HCT116 (cell line): Measurements from ENCODE around the gene AURKA. TPM values are rescaled to one million over a fixed set of nuclear protein-coding genes. Genes with fewer than 3 reads are reported as not detected.

Experiments
- ATAC-seq: fragments of 200-7000 bp; cut with Tn5 transposase; 2 replicates; pipeline ENCODE4 v1.9.1; 2020; ENCODE audit warnings: mild to moderate bottlenecking, moderate library complexity
- BruUV-seq: library from RNA; stranded (reverse); fragments of 400-500 nt; replicated peaks from 2 replicates; lab custom pipeline; 2021; lab: Mats Ljungman, UMichigan
- CTCF ChIA-PET: fragments of 300-600 bp; sonication (Branson Sonifier 250); formaldehyde crosslinking; loops from one replicate; lab custom pipeline; 2021; ENCODE audit warnings: antibody characterized with exemption; lab: Charles Lee
- POLR2A ChIA-PET: fragments of 300-600, 350-600 bp; sonication (Branson Sonifier 250); formaldehyde crosslinking; loops from one replicate; lab custom pipeline; 2021; ENCODE audit warnings: antibody characterized with exemption; lab: Charles Lee
- RAD21 ChIA-PET, 2 experiments: fragments of 300-600 bp; sonication (Branson Sonifier 250); formaldehyde crosslinking; loops; one replicate each; lab custom pipeline; 2023; ENCODE audit warnings: low total read pairs in 2 of 2; ENCODE audit not compliant: uncharacterized antibody in 2 of 2, unreplicated experiment in 2 of 2, low non-redundant PET in 1 of 2; lab: Charles Lee
- DNase-seq: peaks from one replicate; pipeline ENCODE4 v3.0.0-alpha.2; 2010; ENCODE audit warnings: low read depth, low spot score
- H2AFZ ChIP-seq: fragments of 200-600 bp; shearing (Covaris generic), sonication (generic); 2 replicates; pipeline ENCODE4 v1.6.1; 2017; ENCODE audit warnings: low read depth, mixed run types, mixed read lengths, antibody characterized with exemption, low read length; ENCODE audit not compliant: poor library complexity, severe bottlenecking
- H3K27ac ChIP-seq: 2 replicates; pipeline ENCODE4 v1.5.1; 2012; ENCODE audit warnings: low read depth, low read length
- H3K27me3 ChIP-seq: fragments of 200-600 bp; sonication (generic); 2 replicates; pipeline ENCODE4 v1.6.1; 2016; ENCODE audit warnings: mixed run types, low read length, mixed read lengths; ENCODE audit not compliant: insufficient read depth
- H3K36me3 ChIP-seq, 2 experiments: fragments of 200-500 bp in 1 of 2; fragments of 200-600 bp in 1 of 2; sonication (Bioruptor generic) in 1 of 2; sonication (generic) in 1 of 2; 2 replicates each; pipeline versions ENCODE4 v1.5.1 to v1.6.1; 2014 to 2016; ENCODE audit warnings: low read length in 2 of 2, inconsistent platforms in 1 of 2, mixed read lengths in 1 of 2, mixed run types in 1 of 2; ENCODE audit not compliant: insufficient read depth in 2 of 2, control insufficient read depth in 1 of 2
- H3K4me1 ChIP-seq, 2 experiments: fragments of 200-600 bp in 1 of 2; sonication (generic) in 1 of 2; 2 replicates each; pipeline versions ENCODE4 v1.5.1 to v1.6.1; 2012 to 2017; ENCODE audit warnings: low read length in 2 of 2, inconsistent platforms in 1 of 2, mild to moderate bottlenecking in 1 of 2, mixed read lengths in 1 of 2, mixed run types in 1 of 2, moderate library complexity in 1 of 2; ENCODE audit not compliant: insufficient read depth in 2 of 2, control insufficient read depth in 1 of 2
- H3K4me2 ChIP-seq: fragments of 200-600 bp; sonication (generic); 2 replicates; pipeline ENCODE4 v1.6.1; 2017; ENCODE audit warnings: mixed run types, low read length, mixed read lengths
- H3K4me3 ChIP-seq, 2 experiments: fragments of 200-600 bp in 1 of 2; sonication (generic) in 1 of 2; replicated peaks in 1 of 2; 2 replicates each; pipeline ENCODE4 v1.5.1; 2011 to 2016; ENCODE audit warnings: low read length in 2 of 2, control low read depth in 1 of 2, low read depth in 1 of 2, mild to moderate bottlenecking in 1 of 2, mixed read lengths in 1 of 2, mixed run types in 1 of 2
- H3K79me2 ChIP-seq: fragments of 200-600 bp; sonication (generic); 2 replicates; pipeline ENCODE4 v1.6.1; 2017; ENCODE audit warnings: mild to moderate bottlenecking, mixed run types, low read length, moderate library complexity, mixed read lengths; ENCODE audit not compliant: insufficient read depth
- H3K9ac ChIP-seq: fragments of 200-600 bp; sonication (generic); 2 replicates; pipeline ENCODE4 v1.6.1; 2016; ENCODE audit warnings: low read length, mixed read lengths
- H3K9me2 ChIP-seq: fragments of 200-600 bp; sonication (generic), shearing (Covaris generic); 2 replicates; pipeline ENCODE4 v1.6.1; 2017; ENCODE audit warnings: mixed run types, mild to moderate bottlenecking, moderate library complexity; ENCODE audit not compliant: insufficient read depth
- H3K9me3 ChIP-seq, 2 experiments: fragments of 200-500 bp in 1 of 2; fragments of 200-600 bp in 1 of 2; sonication (Bioruptor generic) in 1 of 2; sonication (generic) in 1 of 2; 2 replicates each; pipeline ENCODE4 v1.6.1; 2014 to 2017; ENCODE audit warnings: low read length in 2 of 2, mixed read lengths in 2 of 2, inconsistent platforms in 1 of 2, low read depth in 1 of 2, mild to moderate bottlenecking in 1 of 2, mixed run types in 1 of 2, moderate library complexity in 1 of 2; ENCODE audit not compliant: control insufficient read depth in 1 of 2, insufficient read depth in 1 of 2
- H4K20me1 ChIP-seq: fragments of 200-600 bp; sonication (generic), shearing (Covaris generic); 2 replicates; pipeline ENCODE4 v1.6.1; 2017; ENCODE audit warnings: mixed run types, mild to moderate bottlenecking, moderate library complexity; ENCODE audit not compliant: insufficient read depth
- ATF3 ChIP-seq: IDR thresholded peaks from 2 replicates; pipeline ENCODE4 v1.6.1; 2012
- CBX3 ChIP-seq: IDR thresholded peaks from 2 replicates; pipeline ENCODE4 v1.6.1; 2012; ENCODE audit warnings: low read depth
- ELF1 ChIP-seq: IDR thresholded peaks from 2 replicates; pipeline ENCODE4 v1.6.1; 2012; ENCODE audit warnings: low read depth, borderline replicate concordance
- EZH2phosphoT487 ChIP-seq: fragments of 200-600 bp; IDR thresholded peaks from 2 replicates; pipeline ENCODE4 v1.6.1; 2018; ENCODE audit warnings: antibody characterized with exemption, borderline replicate concordance
- FOSL1 ChIP-seq: IDR thresholded peaks from 2 replicates; pipeline ENCODE4 v1.6.1; 2012; ENCODE audit warnings: low read depth
- JUND ChIP-seq: IDR thresholded peaks from 2 replicates; pipeline ENCODE4 v1.6.1; 2012
- POLR2A ChIP-seq: IDR thresholded peaks from 2 replicates; pipeline ENCODE4 v1.7.0; 2011; ENCODE audit warnings: borderline replicate concordance; ENCODE audit not compliant: insufficient read depth, insufficient read length; ENCODE audit errors: extremely low read depth
- POLR2AphosphoS5 ChIP-seq: IDR thresholded peaks from 2 replicates; pipeline ENCODE4 v1.6.1; 2011; ENCODE audit warnings: mild to moderate bottlenecking, low read depth, low read length, moderate library complexity
- RAD21 ChIP-seq: IDR thresholded peaks from 2 replicates; pipeline ENCODE4 v1.6.1; 2012; ENCODE audit warnings: low read depth, mild to moderate bottlenecking
- SIN3A ChIP-seq: IDR thresholded peaks from 2 replicates; pipeline ENCODE4 v1.6.1; 2012; ENCODE audit warnings: low read depth
- SRF ChIP-seq: IDR thresholded peaks from 2 replicates; pipeline ENCODE4 v1.6.1; 2012; ENCODE audit warnings: low read depth
- YY1 ChIP-seq: IDR thresholded peaks from 2 replicates; pipeline ENCODE4 v1.6.1; 2011; ENCODE audit warnings: low read length, low read depth, moderate library complexity, mild to moderate bottlenecking; ENCODE audit not compliant: insufficient replicate concordance; ENCODE audit errors: extremely low read depth
- ZBTB33 ChIP-seq: IDR thresholded peaks from 2 replicates; pipeline ENCODE4 v1.6.1; 2011; ENCODE audit warnings: mild to moderate bottlenecking, low read length, moderate library complexity; ENCODE audit not compliant: insufficient replicate concordance; ENCODE audit errors: extremely low read depth
- ZFX ChIP-seq: fragments of 450-650 bp; IDR thresholded peaks from 2 replicates; pipeline ENCODE4 v1.6.1; 2017
- intact Hi-C: fragments of 100-400 bp; cut with micrococcal nuclease; formaldehyde crosslinking; loops from 2 replicates; pipeline ENCODE4 v1.10.0; 2022
- total RNA-seq: library from RNA; stranded (reverse); gene quantifications from one replicate; pipeline ENCODE4 v1.2.1, GENCODE V29; 2021; ENCODE audit not compliant: unreplicated experiment

The AURKA gene
- total RNA-seq, 1 experiment from 2014 or later: 80.1 TPM

GRCh38 chr20:56393653-56394052 is 1.6 kb upstream of the AURKA start:
- Histone ChIP-seq H3K9ac (peak overlapping the region; percentile 100), H3K4me3 (peak overlapping the region; percentile 87 to 98), H3K27ac (peak overlapping the region; percentile 96; the same call in 1 of the 2 replicates), H3K27me3 (no peaks in the 10 kb centered on the region), H2AFZ (no peak overlapping the region), H3K4me2 (peak overlapping the region; percentile 89), H3K36me3 (peaks cover 37 to 42% of the 10 kb centered on the region in 2 experiments), H3K9me2 (no peaks in the 10 kb centered on the region), H3K4me1 (peaks cover 11 to 16% of the 10 kb centered on the region in 2 experiments; a peak in 3 of 4 replicates), H3K79me2 (peaks cover 95% of the 10 kb centered on the region), H3K9me3 (no peaks in the 10 kb centered on the region), H4K20me1 (no peaks in the 10 kb centered on the region)
- ChIA-PET CTCF (no interaction called here), POLR2A (no interaction called here), RAD21 (no interaction called here)
- no peak for TF ChIP-seq RAD21
- TF ChIP-seq POLR2A: no peak
- no peak for TF ChIP-seq ZBTB33
- no peak for TF ChIP-seq EZH2phosphoT487
- no peak for TF ChIP-seq ATF3
- TF ChIP-seq FOSL1: no peak
- no peak for TF ChIP-seq YY1
- TF ChIP-seq JUND: no peak
- no peak for TF ChIP-seq POLR2AphosphoS5
- no peak for TF ChIP-seq SIN3A
- no peak for TF ChIP-seq SRF
- TF ChIP-seq CBX3: no peak
- no peak for TF ChIP-seq ZFX
- TF ChIP-seq ELF1: no peak
- no TSS peak for BruUV-seq
- intact Hi-C loops: loop anchor here (5.0 kb wide), 2 partner anchors 74 to 959 kb away; partner anchors contain the start of genes RAE1 and RTF2
- ATAC-seq (no peak), DNase-seq (no peak)
